ENCODE measurements around the gene UFSP1.

UFSP1 gene

GRCh38 chr7:100852048-100852872 lies 37.3 kb downstream of the UFSP1 start, which contains the start of gene SLC12A9:
TSS of gene SLC12A9 (plus strand) at chr7:100852713. CDS start at chr7:100854198, 1,485 bp downstream.
- H3K18ac ChIP-seq (ENCODE audit: low read length), result peak within 1 kb of the TSS; percentile 95
- no peaks in the 10 kb centered on the region for H3K9me3 ChIP-seq (replicated peaks in 1 of 2; ENCODE audit: control insufficient read depth in 2 of 2, insufficient read depth in 1 of 2, low read depth in 1 of 2, low read length in 2 of 2)
- no peaks in the 10 kb centered on the region for H3K79me1 ChIP-seq (ENCODE audit: low read depth, low read length)
- no peak within 1 kb of the TSS for H4K91ac ChIP-seq (ENCODE audit: low read depth, low read length, poor library complexity)
- peaks cover 5 to 6% of the 10 kb centered on the region in 2 donors for H3K4me1 ChIP-seq (ENCODE audit: control insufficient read depth in 2 of 2, insufficient read depth in 1 of 2, low read depth in 1 of 2, low read length in 2 of 2)
- H3K4me3 ChIP-seq (ENCODE audit: low read length in 2 of 2), result peak within 1 kb of the TSS; percentile 73 to 87
- H3K27ac ChIP-seq (replicated peaks; ENCODE audit: low read length), result no peak within 1 kb of the TSS
- H3K4ac ChIP-seq (ENCODE audit: low read length), result no peak within 1 kb of the TSS
- H3K14ac ChIP-seq (ENCODE audit: low read length), result peak within 1 kb of the TSS; percentile 38
- peak within 1 kb of the TSS; percentile 97 for H2AFZ ChIP-seq (ENCODE audit: low read length)
- H3K27me3 ChIP-seq (ENCODE audit: control insufficient read depth in 3 of 3, insufficient read depth in 3 of 3, low read depth in 1 of 3, low read length in 3 of 3), result no peaks in the 10 kb centered on the region
- peak within 1 kb of the TSS; percentile 73 for H3K23ac ChIP-seq (ENCODE audit: low read depth, low read length, poor library complexity)
- H3K36me3 ChIP-seq (replicated peaks in 1 of 2; ENCODE audit: control insufficient read depth in 2 of 2, insufficient read depth in 2 of 2, low read length in 2 of 2), result no peaks in the 10 kb centered on the region
- H2BK12ac ChIP-seq (ENCODE audit: low read length), result peak within 1 kb of the TSS; percentile 22
- peak within 1 kb of the TSS; percentile 100 for H3K4me2 ChIP-seq (ENCODE audit: insufficient read depth, low read length, poor library complexity, severe bottlenecking)
- peak; percentile 82 for DNase-seq (ENCODE audit: low spot score)
- H2AK5ac ChIP-seq (ENCODE audit: low read depth, low read length), result no peak within 1 kb of the TSS
- WGBS, 2 donors (ENCODE audit: extremely low coverage in 2 of 2, insufficient read length in 2 of 2, insufficient replicate concordance in 1 of 2), result no CpG with 5 or more reads among the region's 71 CpGs
- H3K9ac ChIP-seq (ENCODE audit: low read depth, low read length, poor library complexity), result peak within 1 kb of the TSS; percentile 86
- H4K8ac ChIP-seq (ENCODE audit: low read depth, low read length), result no peak within 1 kb of the TSS
- no peak within 1 kb of the TSS for H2BK5ac ChIP-seq (ENCODE audit: low read length)
- H2BK15ac ChIP-seq (ENCODE audit: low read length), result no peak within 1 kb of the TSS
- no peak within 1 kb of the TSS for H2BK120ac ChIP-seq (ENCODE audit: low read depth, low read length)

GRCh38 chr7:100847360-100847759 lies 42.2 kb downstream of the UFSP1 start:
- Histone ChIP-seq H4K8ac (ENCODE audit: low read depth, low read length) (no peak overlapping the region), H3K4me2 (ENCODE audit: insufficient read depth, low read length, poor library complexity, severe bottlenecking) (no peak overlapping the region), H2AFZ (ENCODE audit: low read length) (no peak overlapping the region), H3K14ac (ENCODE audit: low read length) (no peak overlapping the region), H3K18ac (ENCODE audit: low read length) (no peak overlapping the region), H3K36me3 (replicated peaks in 1 of 2; ENCODE audit: control insufficient read depth in 2 of 2, insufficient read depth in 2 of 2, low read length in 2 of 2) (no peaks in the 10 kb centered on the region), H2AK5ac (ENCODE audit: low read depth, low read length) (no peak overlapping the region), H3K27ac (replicated peaks; ENCODE audit: low read length) (no peak overlapping the region), H3K4me1 (ENCODE audit: control insufficient read depth in 2 of 2, insufficient read depth in 1 of 2, low read depth in 1 of 2, low read length in 2 of 2) (peaks cover 1 to 2% of the 10 kb centered on the region in 2 donors), H2BK12ac (ENCODE audit: low read length) (no peak overlapping the region), H2BK15ac (ENCODE audit: low read length) (no peak overlapping the region), H3K9me3 (replicated peaks in 1 of 2; ENCODE audit: control insufficient read depth in 2 of 2, insufficient read depth in 1 of 2, low read depth in 1 of 2, low read length in 2 of 2) (no peaks in the 10 kb centered on the region), H3K9ac (ENCODE audit: low read depth, low read length, poor library complexity) (no peak overlapping the region), H4K91ac (ENCODE audit: low read depth, low read length, poor library complexity) (no peak overlapping the region), H3K23ac (ENCODE audit: low read depth, low read length, poor library complexity) (no peak overlapping the region), H2BK120ac (ENCODE audit: low read depth, low read length) (no peak overlapping the region), H3K27me3 (ENCODE audit: control insufficient read depth in 3 of 3, insufficient read depth in 3 of 3, low read depth in 1 of 3, low read length in 3 of 3) (no peaks in the 10 kb centered on the region), H3K79me1 (ENCODE audit: low read depth, low read length) (no peaks in the 10 kb centered on the region), H2BK5ac (ENCODE audit: low read length) (no peak overlapping the region), H3K4me3 (ENCODE audit: low read length in 2 of 2) (no peak overlapping the region), H3K4ac (ENCODE audit: low read length) (no peak overlapping the region)
- no peak for DNase-seq (ENCODE audit: low spot score)
- no CpG with 5 or more reads among the region's 4 CpGs for WGBS, 2 donors (ENCODE audit: extremely low coverage in 2 of 2, insufficient read length in 2 of 2, insufficient replicate concordance in 1 of 2)

- Histone ChIP-seq H3K4me2 (ENCODE audit: insufficient read depth, low read length, poor library complexity, severe bottlenecking) (no peak overlapping the region), H3K14ac (ENCODE audit: low read length) (no peak overlapping the region), H2BK5ac (ENCODE audit: low read length) (no peak overlapping the region), H3K9ac (ENCODE audit: low read depth, low read length, poor library complexity) (no peak overlapping the region), H3K4ac (ENCODE audit: low read length) (no peak overlapping the region), H3K4me3 (ENCODE audit: low read length in 2 of 2) (peak overlapping the region in 1 of 2 donors; percentile 14), H4K91ac (ENCODE audit: low read depth, low read length, poor library complexity) (no peak overlapping the region), H3K23ac (ENCODE audit: low read depth, low read length, poor library complexity) (no peak overlapping the region), H3K18ac (ENCODE audit: low read length) (no peak overlapping the region), H3K27ac (replicated peaks; ENCODE audit: low read length) (peak overlapping the region; percentile 36), H2BK120ac (ENCODE audit: low read depth, low read length) (no peak overlapping the region), H2BK15ac (ENCODE audit: low read length) (no peak overlapping the region), H3K36me3 (replicated peaks in 1 of 2; ENCODE audit: control insufficient read depth in 2 of 2, insufficient read depth in 2 of 2, low read length in 2 of 2) (no peaks in the 10 kb centered on the region), H2AK5ac (ENCODE audit: low read depth, low read length) (no peak overlapping the region), H3K79me1 (ENCODE audit: low read depth, low read length) (no peaks in the 10 kb centered on the region), H3K9me3 (replicated peaks in 1 of 2; ENCODE audit: control insufficient read depth in 2 of 2, insufficient read depth in 1 of 2, low read depth in 1 of 2, low read length in 2 of 2) (no peaks in the 10 kb centered on the region), H2AFZ (ENCODE audit: low read length) (peak overlapping the region; percentile 95), H3K4me1 (ENCODE audit: control insufficient read depth in 2 of 2, insufficient read depth in 1 of 2, low read depth in 1 of 2, low read length in 2 of 2) (peaks cover 14 to 24% of the 10 kb centered on the region in 2 donors), H4K8ac (ENCODE audit: low read depth, low read length) (no peak overlapping the region), H2BK12ac (ENCODE audit: low read length) (no peak overlapping the region), H3K27me3 (ENCODE audit: control insufficient read depth in 3 of 3, insufficient read depth in 3 of 3, low read depth in 1 of 3, low read length in 3 of 3) (no peaks in the 10 kb centered on the region)
- no CpG with 5 or more reads among the region's 8 CpGs for WGBS, 2 donors (ENCODE audit: extremely low coverage in 2 of 2, insufficient read length in 2 of 2, insufficient replicate concordance in 1 of 2)
- no peak for DNase-seq (ENCODE audit: low spot score)
These were observed 48.9 kb downstream of the UFSP1 start for GRCh38 chr7:100840470-100841100.

- H3K27me3 ChIP-seq (ENCODE audit: control insufficient read depth in 3 of 3, insufficient read depth in 3 of 3, low read depth in 1 of 3, low read length in 3 of 3), result no peaks in the 10 kb centered on the region
- no peak overlapping the region for H2AK5ac ChIP-seq (ENCODE audit: low read depth, low read length)
- H3K14ac ChIP-seq (ENCODE audit: low read length), result peak overlapping the region; percentile 71
- H3K18ac ChIP-seq (ENCODE audit: low read length), result no peak overlapping the region
- no peak overlapping the region for H2AFZ ChIP-seq (ENCODE audit: low read length)
- no peaks in the 10 kb centered on the region for H3K36me3 ChIP-seq (replicated peaks in 1 of 2; ENCODE audit: control insufficient read depth in 2 of 2, insufficient read depth in 2 of 2, low read length in 2 of 2)
- WGBS, 2 donors (ENCODE audit: extremely low coverage in 2 of 2, insufficient read length in 2 of 2, insufficient replicate concordance in 1 of 2), result no CpG with 5 or more reads among the region's 18 CpGs
- peak overlapping the region; percentile 24 for H2BK5ac ChIP-seq (ENCODE audit: low read length)
- peaks cover 15 to 25% of the 10 kb centered on the region in 2 donors for H3K4me1 ChIP-seq (ENCODE audit: control insufficient read depth in 2 of 2, insufficient read depth in 1 of 2, low read depth in 1 of 2, low read length in 2 of 2)
- H2BK15ac ChIP-seq (ENCODE audit: low read length), result peak overlapping the region; percentile 43
- no peak overlapping the region for H2BK120ac ChIP-seq (ENCODE audit: low read depth, low read length)
- H4K8ac ChIP-seq (ENCODE audit: low read depth, low read length), result no peak overlapping the region
- no peak overlapping the region for H4K91ac ChIP-seq (ENCODE audit: low read depth, low read length, poor library complexity)
- H3K9ac ChIP-seq (ENCODE audit: low read depth, low read length, poor library complexity), result no peak overlapping the region
- H3K23ac ChIP-seq (ENCODE audit: low read depth, low read length, poor library complexity), result peak overlapping the region; percentile 43
- no peak overlapping the region for H3K4me3 ChIP-seq (ENCODE audit: low read length in 2 of 2)
- no peak overlapping the region for H3K27ac ChIP-seq (replicated peaks; ENCODE audit: low read length)
- no peak overlapping the region for H3K4ac ChIP-seq (ENCODE audit: low read length)
- H2BK12ac ChIP-seq (ENCODE audit: low read length), result no peak overlapping the region
- no peaks in the 10 kb centered on the region for H3K9me3 ChIP-seq (replicated peaks in 1 of 2; ENCODE audit: control insufficient read depth in 2 of 2, insufficient read depth in 1 of 2, low read depth in 1 of 2, low read length in 2 of 2)
- no peak for DNase-seq (ENCODE audit: low spot score)
- H3K4me2 ChIP-seq (ENCODE audit: insufficient read depth, low read length, poor library complexity, severe bottlenecking), result no peak overlapping the region
- H3K79me1 ChIP-seq (ENCODE audit: low read depth, low read length), result no peaks in the 10 kb centered on the region
These were observed 50.2 kb downstream of the UFSP1 start for GRCh38 chr7:100839361-100839760.

Data from neuronal stem cell (in vitro differentiated cells).